Testis (tissue), 3 donors: ENCODE results near the gene ZXDC. TPM values are rescaled to one million over a fixed set of nuclear protein-coding genes. Genes with fewer than 3 reads are reported as not detected.
A peak's percentile ranks its signal among the peaks of the same experiment; 100 is the strongest.

Experiments
- DNase-seq: peaks from one replicate; pipeline ENCODE4 v3.0.0-alpha.2; 2019
- H3K27ac ChIP-seq, 2 donors: fragments of 200-600 bp; sonication (generic); one replicate each; pipeline ENCODE4 v1.5.1; 2019
- H3K27me3 ChIP-seq: fragments of 200-600 bp; sonication (generic); one replicate; pipeline ENCODE4 v1.5.1; 2019
- H3K36me3 ChIP-seq: fragments of 200-600 bp; sonication (generic); one replicate; pipeline ENCODE4 v1.5.1; 2017; ENCODE audit warnings: low read depth; ENCODE audit errors: missing control alignments
- H3K4me1 ChIP-seq: fragments of 200-600 bp; sonication (generic); one replicate; pipeline ENCODE4 v1.5.1; 2019
- H3K4me3 ChIP-seq, 2 donors: fragments of 200-600 bp; sonication (generic); one replicate each; pipeline ENCODE4 v1.5.1; 2017 to 2019
- H3K9me3 ChIP-seq: fragments of 200-600 bp; sonication (generic); one replicate; pipeline ENCODE4 v1.5.1; 2017
- POLR2A ChIP-seq: fragments of 450-650 bp; IDR thresholded peaks from one replicate; pipeline ENCODE4 v1.6.1; 2017; ENCODE audit warnings: antibody characterized with exemption, mild to moderate bottlenecking, moderate library complexity
- WGBS, 2 donors: methylation state at CpG; one replicate each; pipeline ENCODE4 v1.1.5; 2018; 5-methylcytosine and 5-hydroxymethylcytosine counted together
- intact Hi-C: fragments of 100-400 bp; cut with DNase I; formaldehyde crosslinking; loops from one replicate; pipeline ENCODE4 v1.15.1; 2023; ENCODE audit warnings: low total_unique reads
- polyA plus RNA-seq: library from polyadenylated mRNA; stranded (reverse); fragments of 350-450 nt; fragmentation: Illumina TruSeq; extraction: RNeasy Lipid Tissue Mini Kit (QIAGEN cat#74804); gene quantifications from one replicate; pipeline ENCODE4 v1.2.3, GENCODE V29; 2014; ENCODE audit warnings: low read depth, low replicate concordance; ENCODE audit not compliant: insufficient read depth
- total RNA-seq, 2 donors: library from RNA; depleted of rRNA; stranded (reverse); fragments of >200 nt; gene quantifications; one replicate each; pipeline ENCODE4 v1.2.3, GENCODE V29; 2016
- TF ChIP-seq, protein P1 (sequence below), 3 experiments: fragments of 450-650 bp in 2 of 3; fragments of 200-600 bp in 1 of 3; sonication (generic) in 1 of 3; IDR thresholded peaks; one replicate each; pipeline ENCODE4 v1.5.1; 2016 to 2019; ENCODE audit warnings: antibody characterized with exemption in 3 of 3, mild to moderate bottlenecking in 2 of 3, moderate library complexity in 1 of 3

ZXDC gene
- total and polyA plus RNA-seq, 3 donors from 2014 or later, result 25.6 to 80.3 (median 78.9) TPM

GRCh38 chr3:126482503-126483255, 7.0 kb upstream of the ZXDC start:
- H3K27me3 ChIP-seq, result no peaks in the 10 kb centered on the region
- no peak overlapping the region for H3K27ac ChIP-seq
- H3K4me1 ChIP-seq, result peaks cover 8% of the 10 kb centered on the region
- no peak for DNase-seq
- 84 to 96% methylated on average over 15 of the region's 15 CpGs for whole genome bisulfite sequencing, 2 donors
- H3K36me3 ChIP-seq, result no peaks in the 10 kb centered on the region
- intact Hi-C loops, result no loop called here
- no peak for TF ChIP-seq POLR2A
- TF ChIP-seq, protein P1, sequence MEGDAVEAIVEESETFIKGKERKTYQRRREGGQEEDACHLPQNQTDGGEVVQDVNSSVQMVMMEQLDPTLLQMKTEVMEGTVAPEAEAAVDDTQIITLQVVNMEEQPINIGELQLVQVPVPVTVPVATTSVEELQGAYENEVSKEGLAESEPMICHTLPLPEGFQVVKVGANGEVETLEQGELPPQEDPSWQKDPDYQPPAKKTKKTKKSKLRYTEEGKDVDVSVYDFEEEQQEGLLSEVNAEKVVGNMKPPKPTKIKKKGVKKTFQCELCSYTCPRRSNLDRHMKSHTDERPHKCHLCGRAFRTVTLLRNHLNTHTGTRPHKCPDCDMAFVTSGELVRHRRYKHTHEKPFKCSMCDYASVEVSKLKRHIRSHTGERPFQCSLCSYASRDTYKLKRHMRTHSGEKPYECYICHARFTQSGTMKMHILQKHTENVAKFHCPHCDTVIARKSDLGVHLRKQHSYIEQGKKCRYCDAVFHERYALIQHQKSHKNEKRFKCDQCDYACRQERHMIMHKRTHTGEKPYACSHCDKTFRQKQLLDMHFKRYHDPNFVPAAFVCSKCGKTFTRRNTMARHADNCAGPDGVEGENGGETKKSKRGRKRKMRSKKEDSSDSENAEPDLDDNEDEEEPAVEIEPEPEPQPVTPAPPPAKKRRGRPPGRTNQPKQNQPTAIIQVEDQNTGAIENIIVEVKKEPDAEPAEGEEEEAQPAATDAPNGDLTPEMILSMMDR (IDR thresholded peaks at IDR 0.05), result no peak
- H3K4me3 ChIP-seq, result no peak overlapping the region
- H3K9me3 ChIP-seq, result no peaks in the 10 kb centered on the region

DNA sequence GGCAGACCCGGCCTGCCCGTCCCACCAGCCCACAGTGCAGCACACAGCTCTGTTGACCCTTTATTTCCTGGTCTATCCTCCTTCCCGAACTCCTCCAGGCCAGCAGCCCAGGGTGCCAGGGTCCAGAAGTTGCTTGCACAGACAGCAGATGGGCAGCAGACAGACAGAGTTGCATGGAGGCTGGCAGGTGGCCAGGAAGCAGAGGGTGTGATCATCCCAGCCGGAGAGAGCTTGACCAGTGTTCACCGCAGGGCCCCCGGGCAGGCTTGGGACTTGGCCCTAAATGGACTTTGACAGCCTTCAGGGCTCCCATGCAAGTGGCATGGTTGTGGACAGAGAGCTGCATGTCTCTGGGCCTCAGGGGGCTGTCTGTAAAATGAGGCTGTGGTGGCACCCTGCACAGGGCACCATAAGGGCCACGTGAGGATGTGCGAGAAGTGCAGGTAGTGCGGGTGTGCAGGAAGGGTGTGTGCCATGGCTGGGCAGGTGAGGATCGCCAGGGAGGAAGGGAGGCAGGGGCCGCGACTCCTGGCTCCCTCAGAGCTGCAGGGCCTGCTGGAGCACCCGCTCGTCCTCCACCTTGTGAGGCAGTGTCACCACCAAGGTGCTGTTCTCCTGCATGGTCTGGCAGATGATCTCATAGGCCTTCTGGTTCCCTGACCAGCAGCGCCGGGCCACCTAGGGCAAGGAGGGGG, 6.3 kb upstream of the ZXDC start:
- H3K9me3 ChIP-seq, result no peaks in the 10 kb centered on the region
- H3K27me3 ChIP-seq, result no peaks in the 10 kb centered on the region
- intact Hi-C loops, result no loop called here
- no peak overlapping the region for H3K4me3 ChIP-seq
- no peak for TF ChIP-seq POLR2A
- TF ChIP-seq, protein P1 (IDR thresholded peaks at IDR 0.05), result no peak
- no peaks in the 10 kb centered on the region for H3K36me3 ChIP-seq
- H3K4me1 ChIP-seq, result peaks cover 1% of the 10 kb centered on the region
- peak; percentile 48 for DNase-seq
- WGBS, 2 donors, result 75 to 82% methylated on average over 11 to 16 of the region's 16 CpGs
- no peak overlapping the region for H3K27ac ChIP-seq

DNA sequence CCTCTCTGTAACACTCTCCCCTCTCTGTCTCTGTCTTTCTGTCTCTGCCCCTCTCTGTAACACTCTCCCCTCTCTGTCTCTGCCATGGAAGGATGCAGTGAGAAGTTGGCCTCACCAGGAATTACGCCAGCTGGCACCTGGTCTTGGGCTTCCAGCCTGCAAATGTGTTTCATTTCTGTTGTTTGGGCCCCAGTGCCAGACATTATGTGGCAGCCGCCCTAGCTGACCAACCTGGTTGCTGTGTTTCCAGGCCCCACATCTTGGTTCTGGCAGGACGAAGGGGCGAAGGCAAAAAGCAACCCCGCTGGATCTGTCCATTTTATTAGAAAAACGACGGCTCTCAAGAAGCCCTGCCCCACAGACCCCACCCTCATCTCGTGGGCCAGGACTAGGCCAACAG, 5.2 kb upstream of the ZXDC start:
- 85 to 91% methylated on average over 8 of the region's 8 CpGs for WGBS, 2 donors
- DNase-seq, result no peak
- Histone ChIP-seq H3K27ac (no peak overlapping the region), H3K4me1 (no peaks in the 10 kb centered on the region), H3K4me3 (no peak overlapping the region), H3K27me3 (no peaks in the 10 kb centered on the region), H3K9me3 (no peaks in the 10 kb centered on the region), H3K36me3 (no peaks in the 10 kb centered on the region)
- intact Hi-C loops, result no loop called here
- no peak for TF ChIP-seq POLR2A
- TF ChIP-seq, protein P1 (IDR thresholded peaks at IDR 0.05), result no peak

DNA sequence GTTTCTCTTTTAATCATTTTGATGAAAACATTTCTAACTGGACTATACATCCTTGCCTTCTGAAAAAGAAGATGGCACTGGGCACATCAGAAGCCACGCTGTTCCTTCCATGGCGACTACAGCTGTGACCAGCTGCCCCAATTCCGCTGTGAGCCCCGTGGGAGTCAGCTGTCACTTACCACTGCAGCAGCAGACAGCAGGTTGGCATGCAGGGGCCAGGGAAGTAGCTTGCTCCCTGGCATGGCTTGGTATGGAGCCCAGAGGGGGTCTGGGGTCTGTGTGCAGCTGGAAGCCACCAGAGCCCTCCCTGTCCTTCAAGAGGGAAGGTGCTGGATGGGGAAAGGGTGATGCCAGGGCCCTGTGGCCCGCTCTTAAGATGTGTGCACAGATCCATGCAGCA, 4.5 kb upstream of the ZXDC start:
- Histone ChIP-seq H3K4me3 (no peak overlapping the region), H3K4me1 (no peaks in the 10 kb centered on the region), H3K36me3 (no peaks in the 10 kb centered on the region), H3K9me3 (no peaks in the 10 kb centered on the region), H3K27ac (no peak overlapping the region), H3K27me3 (no peaks in the 10 kb centered on the region)
- intact Hi-C loops, result no loop called here
- TF ChIP-seq, protein P1 (IDR thresholded peaks at IDR 0.05), result no peak
- TF ChIP-seq POLR2A, result no peak
- 84 to 89% methylated on average over 5 of the region's 5 CpGs for WGBS, 2 donors
- DNase-seq, result no peak
